Prostate gland (tissue), 2 donors: ENCODE measurements around the gene ASB13.

Experiments
- CTCF ChIP-seq, 4 experiments: fragments of 200-600 bp in 2 of 4; fragments of 450-650 bp in 2 of 4; sonication (generic) in 2 of 4; IDR thresholded peaks; 1 replicate in 3 of 4; 2 replicates in 1 of 4; pipeline ENCODE4 v1.5.1; 2016 to 2019; ENCODE audit warnings: antibody characterized with exemption in 4 of 4, mild to moderate bottlenecking in 2 of 4, moderate library complexity in 2 of 4
- POLR2AphosphoS5 ChIP-seq: sonication (generic); formaldehyde crosslinking; IDR thresholded peaks from one replicate; pipeline ENCODE4 v1.6.1; 2017; ENCODE audit warnings: antibody characterized with exemption

GRCh38 chr10:5589661-5590511, 76.5 kb downstream of the ASB13 start:
- TF ChIP-seq CTCF (IDR thresholded peaks at IDR 0.05): no peak
- TF ChIP-seq POLR2AphosphoS5: no peak
